Activated naive CD4-positive, alpha-beta T cell treated with anti-CD3 and anti-CD28 coated beads, Interleukin-2, amount 50 U/mL, for 72 hours (primary cell): ENCODE results near the gene NOL9. TPM values are rescaled to one million over a fixed set of nuclear protein-coding genes. Genes with fewer than 3 reads are reported as not detected.

Experiments
- ATAC-seq, 2 donors: fragments of 150-1000 bp; cut with Tn5 transposase; 2 replicates each; pipeline ENCODE4 v1.10.0; 2021; ENCODE audit warnings: mild to moderate bottlenecking in 2 of 2, moderate library complexity in 2 of 2
- DNase-seq, 2 donors: peaks; one replicate each; pipeline ENCODE4 v3.0.0; 2021 to 2022; ENCODE audit warnings: low spot score in 2 of 2
- H3K27ac Mint-ChIP-seq, 2 donors: one replicate each; pipeline ENCODE4 v1.8.0; 2022; ENCODE audit warnings: mild to moderate bottlenecking in 2 of 2, mixed read lengths in 2 of 2
- H3K36me3 Mint-ChIP-seq, 2 donors: one replicate each; pipeline ENCODE4 v1.8.0; 2022; ENCODE audit warnings: mixed read lengths in 2 of 2
- H3K9me3 Mint-ChIP-seq, 2 donors: one replicate each; pipeline ENCODE4 v1.8.0; 2022; ENCODE audit warnings: mixed read lengths in 2 of 2
- total RNA-seq, 2 donors: library from RNA; stranded (reverse); gene quantifications; one replicate each; pipeline ENCODE4 v1.2.3, GENCODE V29; 2022

The NOL9 gene
- total RNA-seq, 2 donors from 2014 or later = 37.5 to 42.1 TPM

DNA sequence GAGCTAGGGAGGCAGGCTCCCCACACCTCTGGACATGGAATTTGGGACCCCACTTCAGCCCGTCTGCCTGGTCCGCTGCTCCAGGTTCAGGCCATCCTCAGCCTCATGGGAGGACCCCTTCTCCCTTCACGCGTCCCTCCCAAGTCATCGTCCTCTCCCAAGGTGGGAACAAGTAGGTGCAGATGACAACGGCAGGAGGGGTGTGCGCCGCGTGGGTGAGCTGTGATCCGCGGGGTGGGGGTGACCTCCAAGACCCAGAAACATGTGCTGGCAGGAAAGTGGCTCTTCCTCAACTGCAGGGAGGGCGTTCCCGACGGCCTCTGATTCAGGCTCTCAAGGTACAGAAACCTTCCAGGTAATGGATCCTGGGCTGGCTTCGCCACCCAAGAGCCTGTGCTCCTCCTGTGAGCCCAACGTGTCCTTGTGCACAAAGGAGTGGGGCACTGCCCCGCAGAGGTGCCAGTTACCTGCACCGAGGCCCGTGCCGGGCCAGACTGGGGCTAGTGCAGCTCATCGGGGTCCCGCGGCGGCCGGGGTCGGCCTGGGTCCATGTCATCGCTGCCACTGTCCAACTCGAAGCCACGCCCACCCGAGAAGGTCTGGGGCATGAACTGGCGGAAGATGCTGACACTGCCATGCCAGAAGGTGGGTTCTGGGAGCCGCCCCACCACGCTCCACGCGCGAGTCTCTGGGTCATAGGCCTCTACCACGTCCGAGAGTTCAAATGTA lies 38.7 kb upstream of the NOL9 start:
- peaks cover 0 to 15% of the 10 kb centered on the region in 2 donors for H3K36me3 Mint-ChIP-seq
- no peaks in the 10 kb centered on the region for H3K9me3 Mint-ChIP-seq
- DNase-seq = no peak
- no peak for ATAC-seq
- H3K27ac Mint-ChIP-seq = no peak overlapping the region

DNA sequence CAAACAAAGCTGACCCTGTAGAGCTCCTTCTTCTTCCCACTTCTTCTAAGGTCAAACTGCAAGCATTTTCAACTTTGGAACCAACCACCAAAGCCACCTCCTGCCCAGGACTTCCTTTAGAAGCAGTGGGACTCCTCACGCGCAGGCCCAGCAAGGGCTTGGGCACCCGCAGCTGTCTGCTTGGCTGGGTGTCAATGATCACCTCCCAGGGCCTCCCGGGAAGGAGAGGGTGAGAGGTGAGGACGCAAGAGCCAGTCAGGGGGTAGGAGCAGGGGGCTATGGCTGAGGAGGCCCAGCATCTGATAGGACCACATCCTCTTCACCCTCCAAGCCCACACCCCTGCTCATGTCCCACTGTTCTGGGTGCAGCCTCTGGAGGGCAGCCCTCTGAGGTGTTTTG lies 38.1 kb upstream of the NOL9 start:
- no peak overlapping the region for H3K27ac Mint-ChIP-seq
- H3K36me3 Mint-ChIP-seq = peaks cover 0 to 15% of the 10 kb centered on the region in 2 donors
- no peaks in the 10 kb centered on the region for H3K9me3 Mint-ChIP-seq
- ATAC-seq (no peak), DNase-seq (no peak)

DNA sequence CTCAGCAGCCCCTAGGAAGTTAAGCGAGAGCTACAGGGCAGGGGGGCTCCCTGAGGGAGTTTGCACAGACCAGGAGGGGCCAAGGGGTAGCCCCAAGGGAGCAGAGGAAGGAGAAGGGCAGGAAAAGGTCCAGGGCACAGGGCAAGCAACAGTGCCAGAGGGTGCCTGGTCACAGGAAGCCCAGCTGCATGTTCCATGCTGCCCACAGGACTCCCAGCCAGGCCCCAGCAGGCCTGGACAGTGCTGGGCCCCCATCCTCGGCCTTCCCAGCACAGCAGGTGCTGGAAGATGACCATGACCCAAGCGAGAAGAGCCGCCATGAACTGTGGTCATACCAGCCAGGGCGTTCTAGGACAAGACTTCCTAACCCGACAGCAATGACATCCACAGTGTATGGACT lies 37.3 kb upstream of the NOL9 start:
- Mint-ChIP-seq H3K36me3 (peaks cover 0 to 15% of the 10 kb centered on the region in 2 donors), H3K27ac (no peak overlapping the region), H3K9me3 (no peaks in the 10 kb centered on the region)
- DNase-seq (no peak), ATAC-seq (no peak)

DNA sequence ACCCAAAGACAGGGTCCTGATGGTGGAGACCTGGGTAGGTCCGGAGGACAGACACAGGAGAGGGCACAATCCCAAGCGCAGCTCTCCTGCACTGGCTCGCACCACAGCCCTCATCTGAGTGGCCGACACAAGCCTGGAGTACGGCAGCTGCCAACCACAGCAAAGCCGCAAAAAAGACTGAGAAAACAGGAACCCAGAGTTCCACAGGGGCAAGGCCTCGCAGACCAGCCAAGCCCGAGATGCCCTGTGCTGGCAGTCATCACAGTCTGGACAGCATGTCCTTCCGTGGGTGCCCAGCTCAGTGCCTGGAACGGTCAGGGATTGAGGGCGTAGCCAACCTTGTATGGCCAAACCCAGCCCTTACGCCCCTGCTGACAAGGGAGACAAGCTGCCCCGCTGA lies 36.9 kb upstream of the NOL9 start:
- Mint-ChIP-seq H3K36me3 (peaks cover 0 to 11% of the 10 kb centered on the region in 2 donors), H3K27ac (peak overlapping the region; percentile 42 to 88), H3K9me3 (no peaks in the 10 kb centered on the region)
- ATAC-seq = no peak
- no peak for DNase-seq

DNA sequence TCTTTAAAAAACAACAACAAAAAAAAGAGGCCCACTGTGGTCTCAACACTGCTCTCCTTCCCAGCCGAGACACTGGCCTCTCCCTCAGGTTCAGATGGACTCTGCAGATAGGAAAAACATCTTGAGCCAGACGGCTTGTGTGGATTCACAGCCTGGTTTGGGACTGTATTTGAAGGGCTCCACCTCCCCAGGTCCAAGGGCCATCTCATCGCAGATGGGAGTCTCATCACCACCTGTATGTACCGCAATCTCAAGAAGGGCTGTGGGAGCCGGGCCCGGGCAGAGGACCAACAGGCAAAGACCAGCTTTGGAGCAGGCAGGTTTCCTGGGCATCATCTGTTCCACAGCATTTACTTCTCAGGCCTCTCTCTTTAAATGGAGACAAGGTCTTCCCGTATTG lies 35.7 kb upstream of the NOL9 start:
- DNase-seq (no peak), ATAC-seq (no peak)
- Mint-ChIP-seq H3K36me3 (peaks cover 0 to under 1% of the 10 kb centered on the region in 2 donors), H3K9me3 (no peaks in the 10 kb centered on the region), H3K27ac (peak overlapping the region; percentile 42 to 77)

DNA sequence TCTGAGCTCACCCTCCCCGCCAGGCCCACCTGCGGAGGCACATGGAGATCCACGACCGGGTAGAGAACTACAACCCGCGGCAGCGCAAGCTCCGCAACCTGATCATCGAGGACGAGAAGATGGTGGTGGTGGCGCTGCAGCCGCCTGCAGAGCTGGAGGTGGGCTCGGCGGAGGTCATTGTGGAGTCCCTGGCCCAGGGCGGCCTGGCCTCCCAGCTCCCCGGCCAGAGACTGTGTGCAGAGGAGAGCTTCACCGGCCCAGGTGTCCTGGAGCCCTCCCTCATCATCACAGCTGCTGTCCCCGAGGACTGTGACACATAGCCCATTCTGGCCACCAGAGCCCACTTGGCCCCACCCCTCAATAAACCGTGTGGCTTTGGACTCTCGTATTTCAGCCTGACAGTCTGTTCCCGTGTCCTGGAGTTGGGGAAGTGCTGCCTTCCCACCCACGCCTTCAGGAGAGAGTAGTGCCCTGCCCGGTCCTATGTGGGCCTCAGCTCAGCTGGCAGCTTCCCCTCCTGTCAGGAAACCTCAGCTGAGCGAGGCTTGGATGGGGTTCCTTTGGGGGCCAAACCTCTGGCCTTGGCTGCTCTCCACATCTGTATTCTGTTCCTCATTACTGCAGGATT lies 34.7 kb upstream of the NOL9 start:
- H3K36me3 Mint-ChIP-seq = no peaks in the 10 kb centered on the region
- no peaks in the 10 kb centered on the region for H3K9me3 Mint-ChIP-seq
- no peak for ATAC-seq
- no peak for DNase-seq
- H3K27ac Mint-ChIP-seq = peak overlapping the region; percentile 36 to 74

DNA sequence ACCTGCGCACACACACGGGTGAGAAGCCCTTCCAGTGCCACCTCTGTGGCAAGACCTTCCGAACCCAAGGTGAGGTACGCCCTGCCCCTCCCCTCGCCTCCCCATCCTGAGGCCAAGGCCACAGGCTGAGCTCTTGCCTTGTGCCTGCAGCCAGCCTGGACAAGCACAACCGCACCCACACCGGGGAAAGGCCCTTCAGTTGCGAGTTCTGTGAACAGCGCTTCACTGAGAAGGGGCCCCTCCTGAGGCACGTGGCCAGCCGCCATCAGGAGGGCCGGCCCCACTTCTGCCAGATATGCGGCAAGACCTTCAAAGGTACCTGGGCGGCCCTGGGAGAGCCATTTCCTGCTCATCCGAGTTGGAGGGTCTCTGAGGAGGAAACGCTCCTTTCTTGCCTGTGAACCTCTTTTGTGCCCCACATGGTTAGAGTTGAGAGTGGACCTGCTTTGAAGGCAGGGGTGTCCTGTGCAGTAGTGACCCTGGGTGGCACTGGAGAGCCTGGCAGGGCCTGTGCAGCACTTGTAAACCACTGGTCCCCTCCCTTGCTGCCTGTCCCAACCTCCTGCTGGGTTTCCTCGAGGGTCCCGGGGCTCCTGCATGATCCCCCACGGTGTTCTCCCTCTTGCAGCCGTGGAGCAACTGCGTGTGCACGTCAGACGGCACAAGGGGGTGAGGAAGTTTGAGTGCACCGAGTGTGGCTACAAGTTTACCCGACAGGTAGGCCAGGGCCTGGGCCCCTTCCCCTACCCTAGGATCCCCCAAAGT lies 34.0 kb upstream of the NOL9 start:
- ATAC-seq (no peak), DNase-seq (no peak)
- H3K9me3 Mint-ChIP-seq = no peaks in the 10 kb centered on the region
- H3K27ac Mint-ChIP-seq = peak overlapping the region; percentile 74 to 79
- no peaks in the 10 kb centered on the region for H3K36me3 Mint-ChIP-seq

DNA sequence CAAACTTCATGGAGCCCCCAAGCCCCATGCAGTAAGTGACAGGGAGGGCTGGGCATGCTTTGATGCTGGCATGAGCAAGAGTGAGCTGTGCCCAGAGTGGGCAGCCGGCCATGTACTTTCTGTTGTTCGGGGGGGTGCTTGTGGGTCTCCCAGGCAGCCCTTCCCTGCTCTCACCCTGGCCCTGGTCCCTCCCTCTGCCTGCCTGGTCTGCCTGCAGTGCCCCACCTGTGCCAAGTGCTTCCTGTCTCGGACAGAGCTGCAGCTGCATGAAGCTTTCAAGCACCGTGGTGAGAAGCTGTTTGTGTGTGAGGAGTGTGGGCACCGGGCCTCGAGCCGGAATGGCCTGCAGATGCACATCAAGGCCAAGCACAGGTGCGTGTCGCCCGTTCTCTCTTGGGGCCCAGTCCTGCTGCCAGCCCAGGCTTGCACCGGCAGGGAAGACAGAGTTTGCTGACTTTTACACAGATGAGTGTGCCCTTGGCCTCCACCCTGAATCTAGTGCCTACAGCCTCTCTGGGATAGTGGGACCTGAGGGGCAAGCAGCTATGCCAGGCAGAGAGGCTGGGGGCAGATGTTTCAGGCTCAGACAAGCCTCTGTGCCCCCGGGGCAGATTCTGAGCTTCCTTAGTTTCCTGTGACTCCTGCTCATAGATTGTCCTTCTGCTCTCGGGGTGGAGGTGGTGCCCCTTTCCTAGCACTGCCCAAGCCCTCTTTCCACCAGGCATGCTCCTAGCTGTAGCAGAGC lies 33.1 kb upstream of the NOL9 start:
- ATAC-seq (peak in 1 of 2 donors; percentile 10), DNase-seq (no peak)
- H3K27ac Mint-ChIP-seq = peak overlapping the region; percentile 74 to 79
- H3K9me3 Mint-ChIP-seq = no peaks in the 10 kb centered on the region
- H3K36me3 Mint-ChIP-seq = no peaks in the 10 kb centered on the region

DNA sequence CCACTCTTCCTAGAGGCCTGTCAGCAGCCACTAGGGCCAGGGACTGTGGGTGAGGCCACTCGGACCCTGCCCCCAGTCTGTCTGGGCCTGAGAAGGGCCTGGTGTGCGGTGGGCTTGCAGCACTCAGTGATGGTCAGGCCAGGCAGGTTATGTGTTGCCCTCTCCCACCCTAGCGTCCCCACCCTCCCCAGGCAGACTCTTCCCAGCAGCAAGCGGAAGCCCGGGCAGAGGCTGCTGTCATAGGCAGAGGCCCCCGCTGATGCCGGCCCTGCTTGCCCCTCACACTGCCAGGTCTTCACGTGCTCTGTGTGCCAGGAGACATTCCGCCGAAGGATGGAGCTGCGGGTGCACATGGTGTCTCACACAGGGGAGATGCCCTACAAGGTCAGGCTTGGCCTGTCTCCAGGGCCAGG lies 32.1 kb upstream of the NOL9 start:
- no peaks in the 10 kb centered on the region for H3K9me3 Mint-ChIP-seq

DNA sequence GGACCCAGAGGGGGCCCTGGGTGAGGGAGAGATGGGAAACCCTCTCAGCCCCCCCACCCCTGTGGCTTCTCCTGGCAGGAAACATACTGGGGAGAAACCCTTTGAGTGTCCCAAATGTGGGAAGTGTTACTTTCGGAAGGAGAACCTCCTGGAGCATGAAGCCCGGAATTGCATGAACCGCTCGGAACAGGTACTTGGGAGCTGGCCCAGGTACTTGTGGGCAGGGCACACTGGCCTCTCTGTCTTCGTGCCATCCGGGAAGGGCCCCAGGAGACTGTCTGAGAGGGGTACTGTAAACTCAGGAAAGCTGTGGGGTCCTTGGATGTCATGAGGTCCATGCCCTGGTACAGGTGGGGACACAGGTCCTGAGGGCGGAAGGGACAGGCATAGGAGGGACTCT lies 31.5 kb upstream of the NOL9 start:
- H3K36me3 Mint-ChIP-seq = peaks cover under 1% of the 10 kb centered on the region in 2 donors
- H3K9me3 Mint-ChIP-seq = no peaks in the 10 kb centered on the region
- peak overlapping the region in 1 of 2 donors; percentile 50 for H3K27ac Mint-ChIP-seq
- no peak for DNase-seq
- no peak for ATAC-seq

More for the DNA sequence above, 32.1 kb upstream of the NOL9 start:
- DNase-seq = no peak
- ATAC-seq = no peak
- Mint-ChIP-seq H3K27ac (peak overlapping the region in 1 of 2 donors; percentile 74), H3K36me3 (no peaks in the 10 kb centered on the region)

DNA sequence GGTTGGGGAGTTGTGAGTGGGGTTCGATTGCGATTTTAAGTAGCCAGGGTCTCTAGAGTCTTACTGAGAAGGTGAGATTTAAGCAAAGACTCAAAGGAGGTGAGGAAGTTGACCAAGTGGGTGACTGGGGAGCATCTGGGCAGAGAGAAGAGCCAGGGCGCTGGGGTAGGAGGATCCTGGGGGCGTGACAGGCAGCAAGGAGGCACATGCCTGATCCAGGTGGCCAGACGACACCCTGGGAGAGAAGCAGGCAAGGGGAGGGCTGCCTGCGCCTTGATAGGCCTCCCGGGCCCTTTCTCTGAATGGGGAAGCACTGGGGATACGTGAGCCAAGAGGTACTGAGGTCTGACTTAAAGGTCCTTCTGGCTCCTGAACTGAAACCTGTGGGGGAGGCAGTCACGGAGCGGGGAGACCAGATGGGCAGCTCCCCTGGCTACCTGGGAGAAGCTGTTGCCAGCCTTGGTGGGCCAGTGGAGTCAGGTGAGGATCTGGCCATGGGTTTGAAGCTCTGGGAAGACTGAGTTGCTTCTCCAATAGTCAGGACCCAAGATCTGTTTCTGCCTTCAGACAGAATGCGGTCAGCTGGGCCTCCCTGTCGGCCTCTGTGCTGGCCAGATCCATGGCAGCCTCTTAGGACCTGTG lies 30.9 kb upstream of the NOL9 start:
- no peak for ATAC-seq
- Mint-ChIP-seq H3K36me3 (peaks cover 7% of the 10 kb centered on the region in 2 donors), H3K27ac (peak overlapping the region; percentile 10 to 47), H3K9me3 (no peaks in the 10 kb centered on the region)
- no peak for DNase-seq

DNA sequence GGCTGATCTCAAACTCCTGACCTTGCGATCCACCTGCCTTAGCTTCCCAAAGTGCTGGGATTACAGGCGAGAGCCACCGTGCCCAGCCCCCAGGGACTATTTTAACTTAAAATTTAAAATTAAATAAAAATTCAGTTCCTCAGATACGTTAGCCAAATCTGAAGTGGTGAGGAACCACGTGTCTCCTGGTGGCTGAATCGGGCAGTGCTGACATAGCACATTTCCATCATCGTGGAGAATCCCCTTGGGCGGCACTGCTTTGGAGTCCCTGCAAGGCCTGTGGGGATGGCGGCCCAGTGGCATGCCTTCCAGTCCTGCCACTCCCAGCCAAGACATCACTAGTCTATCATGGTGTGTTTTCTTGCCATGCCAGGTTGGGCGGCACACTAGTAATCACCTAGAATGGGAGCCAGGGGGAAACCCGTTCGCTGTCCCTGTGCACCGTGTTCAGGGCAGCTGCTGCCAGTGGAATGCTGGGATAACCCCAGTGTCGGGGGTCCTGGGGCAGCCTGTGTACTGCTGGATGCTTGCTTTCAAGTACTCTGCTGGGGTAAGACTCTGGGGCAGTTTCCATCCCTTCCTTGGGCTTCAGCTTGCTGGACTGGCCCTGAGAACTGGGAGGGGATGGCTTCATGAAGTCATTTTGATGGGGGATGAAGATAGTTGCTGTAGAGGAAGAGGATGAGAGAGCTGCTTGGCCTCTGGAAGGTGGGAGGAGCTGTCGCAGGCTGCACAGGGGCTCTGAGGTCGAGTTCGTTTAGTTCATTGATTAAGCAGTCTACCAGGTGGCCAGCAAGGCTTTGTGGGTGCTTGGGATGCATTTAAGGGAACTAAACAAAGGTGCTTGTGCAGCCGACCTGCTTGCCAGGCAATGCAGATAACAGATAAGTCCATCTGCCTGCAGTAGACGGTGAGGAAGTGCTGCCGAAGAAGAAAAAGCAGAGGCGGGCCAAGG lies 30.1 kb upstream of the NOL9 start:
- Mint-ChIP-seq H3K9me3 (no peaks in the 10 kb centered on the region), H3K36me3 (peaks cover 9 to 13% of the 10 kb centered on the region in 2 donors), H3K27ac (peak overlapping the region; percentile 10 to 47)
- DNase-seq (no peak), ATAC-seq (no peak)

DNA sequence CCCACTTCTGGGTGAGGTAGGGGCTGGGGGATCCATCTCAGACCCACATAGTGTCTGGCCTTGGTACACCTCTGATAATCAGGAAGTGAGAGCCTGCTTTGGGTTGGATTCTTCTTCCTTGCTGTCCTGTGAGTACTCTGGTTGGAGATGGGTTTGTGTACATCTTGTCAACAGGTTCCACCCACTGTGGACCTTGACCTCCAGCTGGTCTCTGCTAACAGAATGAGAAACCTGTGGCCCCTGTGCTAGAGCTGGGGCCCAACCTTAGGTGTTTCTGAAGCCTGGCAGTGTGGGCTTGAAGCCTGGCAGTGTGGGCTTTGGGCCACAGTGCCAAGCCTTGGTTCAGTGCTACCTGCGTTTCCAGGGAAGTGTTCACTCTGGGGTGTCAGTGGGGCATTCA lies 28.1 kb upstream of the NOL9 start:
- DNase-seq = no peak
- Mint-ChIP-seq H3K36me3 (peaks cover 9 to 13% of the 10 kb centered on the region in 2 donors), H3K27ac (peak overlapping the region; percentile 55 to 94), H3K9me3 (no peaks in the 10 kb centered on the region)
- ATAC-seq = no peak

DNA sequence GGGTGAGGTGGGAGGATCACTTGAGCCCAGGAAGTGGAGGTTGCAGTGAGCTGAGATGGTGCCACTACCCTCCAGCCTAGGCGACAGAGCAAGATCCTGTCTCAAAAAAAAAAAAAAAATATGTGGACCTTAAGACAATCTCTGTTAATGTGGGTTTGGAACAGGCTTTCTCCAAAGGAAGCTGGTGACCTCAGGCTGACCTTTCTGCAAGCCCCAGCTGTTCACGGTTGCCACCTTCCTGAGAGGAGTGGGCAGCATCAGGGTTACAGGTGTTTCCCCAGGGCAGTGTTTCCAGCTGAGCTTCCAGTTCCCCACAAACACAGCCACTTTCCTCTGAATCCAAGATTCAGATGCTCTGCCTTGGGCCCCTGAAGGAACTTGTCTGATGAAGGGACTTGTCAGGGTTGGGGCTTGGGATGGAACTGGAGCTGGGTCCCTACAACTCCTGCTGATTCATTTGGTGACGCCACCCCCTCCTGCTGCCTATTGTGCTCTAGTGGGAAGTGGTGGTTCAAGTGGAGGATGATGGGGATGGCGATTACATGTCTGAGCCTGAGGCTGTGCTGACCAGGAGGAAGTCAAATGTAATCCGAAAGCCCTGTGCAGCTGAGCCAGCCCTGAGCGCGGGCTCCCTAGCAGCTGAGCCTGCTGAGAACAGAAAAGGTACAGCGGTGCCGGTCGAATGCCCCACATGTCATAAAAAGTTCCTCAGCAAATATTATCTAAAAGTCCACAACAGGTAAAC lies 27.4 kb upstream of the NOL9 start:
- ATAC-seq (no peak), DNase-seq (no peak)
- Mint-ChIP-seq H3K36me3 (peaks cover 9 to 13% of the 10 kb centered on the region in 2 donors), H3K9me3 (no peaks in the 10 kb centered on the region), H3K27ac (peak overlapping the region; percentile 65 to 94)
